ENCODE measurements around the gene NTN1. TPM values are rescaled to one million over a fixed set of nuclear protein-coding genes. Genes with fewer than 3 reads are reported as not detected.

Gene NTN1
- total RNA-seq, 1 donor from 2014 or later, result under 0.01 TPM

GRCh38 chr17:9080983-9081382 lies 59.7 kb downstream of the NTN1 start:
- Histone ChIP-seq H3K36me3 (ENCODE audit: control insufficient read depth, insufficient read depth, low read length) (no peaks in the 10 kb centered on the region), H3K27me3 (ENCODE audit: control insufficient read depth, insufficient read depth, low read length) (no peaks in the 10 kb centered on the region), H3K4me3 (ENCODE audit: low read depth, low read length) (no peak overlapping the region)
- no peak for DNase-seq (ENCODE audit: low read depth)
- TF ChIP-seq, protein P1, sequence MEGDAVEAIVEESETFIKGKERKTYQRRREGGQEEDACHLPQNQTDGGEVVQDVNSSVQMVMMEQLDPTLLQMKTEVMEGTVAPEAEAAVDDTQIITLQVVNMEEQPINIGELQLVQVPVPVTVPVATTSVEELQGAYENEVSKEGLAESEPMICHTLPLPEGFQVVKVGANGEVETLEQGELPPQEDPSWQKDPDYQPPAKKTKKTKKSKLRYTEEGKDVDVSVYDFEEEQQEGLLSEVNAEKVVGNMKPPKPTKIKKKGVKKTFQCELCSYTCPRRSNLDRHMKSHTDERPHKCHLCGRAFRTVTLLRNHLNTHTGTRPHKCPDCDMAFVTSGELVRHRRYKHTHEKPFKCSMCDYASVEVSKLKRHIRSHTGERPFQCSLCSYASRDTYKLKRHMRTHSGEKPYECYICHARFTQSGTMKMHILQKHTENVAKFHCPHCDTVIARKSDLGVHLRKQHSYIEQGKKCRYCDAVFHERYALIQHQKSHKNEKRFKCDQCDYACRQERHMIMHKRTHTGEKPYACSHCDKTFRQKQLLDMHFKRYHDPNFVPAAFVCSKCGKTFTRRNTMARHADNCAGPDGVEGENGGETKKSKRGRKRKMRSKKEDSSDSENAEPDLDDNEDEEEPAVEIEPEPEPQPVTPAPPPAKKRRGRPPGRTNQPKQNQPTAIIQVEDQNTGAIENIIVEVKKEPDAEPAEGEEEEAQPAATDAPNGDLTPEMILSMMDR (IDR thresholded peaks at IDR 0.05; ENCODE audit: insufficient read depth, low read length, severe bottlenecking), result no peak
- no peak for FAIRE-seq

GRCh38 chr17:9086577-9086976 lies 65.3 kb downstream of the NTN1 start:
- Histone ChIP-seq H3K36me3 (ENCODE audit: control insufficient read depth, insufficient read depth, low read length) (no peaks in the 10 kb centered on the region), H3K27me3 (ENCODE audit: control insufficient read depth, insufficient read depth, low read length) (peaks cover 2% of the 10 kb centered on the region), H3K4me3 (ENCODE audit: low read depth, low read length) (no peak overlapping the region)
- no peak for DNase-seq (ENCODE audit: low read depth)
- FAIRE-seq, result peak; percentile 92
- TF ChIP-seq, protein P1 (IDR thresholded peaks at IDR 0.05; ENCODE audit: insufficient read depth, low read length, severe bottlenecking), result no peak

- no peak for DNase-seq (ENCODE audit: low read depth)
- no peaks in the 10 kb centered on the region for H3K36me3 ChIP-seq (ENCODE audit: control insufficient read depth, insufficient read depth, low read length)
- peaks cover 2% of the 10 kb centered on the region for H3K27me3 ChIP-seq (ENCODE audit: control insufficient read depth, insufficient read depth, low read length)
- H3K4me3 ChIP-seq (ENCODE audit: low read depth, low read length), result no peak overlapping the region
- FAIRE-seq, result no peak
- TF ChIP-seq, protein P1 (IDR thresholded peaks at IDR 0.05; ENCODE audit: insufficient read depth, low read length, severe bottlenecking), result no peak
These were observed 66.6 kb downstream of the NTN1 start for GRCh38 chr17:9087921-9088320.

GRCh38 chr17:9090641-9091096 lies 69.4 kb downstream of the NTN1 start:
- FAIRE-seq, result no peak
- DNase-seq (ENCODE audit: low read depth), result no peak
- H3K36me3 ChIP-seq (ENCODE audit: control insufficient read depth, insufficient read depth, low read length), result no peaks in the 10 kb centered on the region
- no peak overlapping the region for H3K4me3 ChIP-seq (ENCODE audit: low read depth, low read length)
- TF ChIP-seq, protein P1 (IDR thresholded peaks at IDR 0.05; ENCODE audit: insufficient read depth, low read length, severe bottlenecking), result no peak
- H3K27me3 ChIP-seq (ENCODE audit: control insufficient read depth, insufficient read depth, low read length), result peaks cover 2% of the 10 kb centered on the region

DNA sequence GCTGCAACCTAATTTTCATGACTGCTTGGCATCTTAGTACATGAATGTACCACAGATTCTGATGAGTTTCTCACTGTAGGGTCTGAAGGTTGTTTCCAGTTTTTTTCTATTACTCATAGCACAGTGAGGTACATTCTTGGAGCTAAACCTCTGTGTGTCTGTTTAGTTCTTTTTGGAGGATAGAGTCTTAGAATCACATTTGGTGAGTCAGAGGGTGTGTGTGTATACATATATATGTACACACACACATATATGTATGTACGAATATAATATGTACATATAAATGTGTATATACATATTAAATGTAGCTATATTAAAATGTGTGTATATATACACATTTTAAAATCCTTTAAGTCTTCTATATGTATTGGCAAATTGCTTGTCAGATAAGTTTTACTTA lies 72.9 kb downstream of the NTN1 start:
- no peak for DNase-seq (ENCODE audit: low read depth)
- Histone ChIP-seq H3K36me3 (ENCODE audit: control insufficient read depth, insufficient read depth, low read length) (no peaks in the 10 kb centered on the region), H3K27me3 (ENCODE audit: control insufficient read depth, insufficient read depth, low read length) (no peaks in the 10 kb centered on the region), H3K4me3 (ENCODE audit: low read depth, low read length) (no peak overlapping the region)
- TF ChIP-seq, protein P1 (IDR thresholded peaks at IDR 0.05; ENCODE audit: insufficient read depth, low read length, severe bottlenecking), result no peak
- no peak for FAIRE-seq

- no peaks in the 10 kb centered on the region for H3K27me3 ChIP-seq (ENCODE audit: control insufficient read depth, insufficient read depth, low read length)
- no peak overlapping the region for H3K4me3 ChIP-seq (ENCODE audit: low read depth, low read length)
- FAIRE-seq (no peak), DNase-seq (ENCODE audit: low read depth) (no peak)
- TF ChIP-seq, protein P1 (IDR thresholded peaks at IDR 0.05; ENCODE audit: insufficient read depth, low read length, severe bottlenecking), result no peak
- H3K36me3 ChIP-seq (ENCODE audit: control insufficient read depth, insufficient read depth, low read length), result no peaks in the 10 kb centered on the region
These were observed 74.1 kb downstream of the NTN1 start for GRCh38 chr17:9095390-9095789.

Measured in bronchial epithelial cell (primary cell).